NCI-H1105 (cell line): Measurements from ENCODE around the gene LAMTOR3.
A peak's percentile ranks its signal among the peaks of the same experiment; 100 is the strongest.

ENCODE experiments used
- DNase-seq: peaks from one replicate; lab custom pipeline; 2025; lab: John Stamatoyannopoulos, UW

LAMTOR3 gene

GRCh38 chr4:99894161-99894997 is at the start of gene LAMTOR3:
Gene LAMTOR3 (minus strand): TSS chr4:99894427. CDS start chr4:99893963, 464 bp downstream.
- DNase-seq: peak; percentile 73

- DNase-seq: no peak
These were observed 44.1 kb upstream of the LAMTOR3 start for GRCh38 chr4:99938243-99938753.

GRCh38 chr4:99934891-99935290 is 40.7 kb upstream of the LAMTOR3 start:
- no peak for DNase-seq

GRCh38 chr4:99927566-99927965 is 33.3 kb upstream of the LAMTOR3 start:
- no peak for DNase-seq

GRCh38 chr4:99921174-99921573 is 26.9 kb upstream of the LAMTOR3 start:
- DNase-seq: no peak

GRCh38 chr4:99918656-99919055 is 24.4 kb upstream of the LAMTOR3 start:
- DNase-seq: no peak

GRCh38 chr4:99917575-99917974 is 23.3 kb upstream of the LAMTOR3 start:
- DNase-seq: no peak

GRCh38 chr4:99915449-99915848 is 21.2 kb upstream of the LAMTOR3 start:
- DNase-seq: no peak

- DNase-seq: no peak
These were observed 771 bp upstream of the LAMTOR3 start for GRCh38 chr4:99894998-99895397.

- DNase-seq: no peak
These were observed 427 bp downstream of the LAMTOR3 start for GRCh38 chr4:99893839-99894160.

- no peak for DNase-seq
These were observed 1.2 kb downstream of the LAMTOR3 start for GRCh38 chr4:99893029-99893428.

- DNase-seq: no peak
These were observed 2.9 kb downstream of the LAMTOR3 start for GRCh38 chr4:99891351-99891750.

GRCh38 chr4:99887837-99888236 is 6.4 kb downstream of the LAMTOR3 start:
- no peak for DNase-seq

GRCh38 chr4:99886146-99886545 is 8.1 kb downstream of the LAMTOR3 start:
- no peak for DNase-seq

GRCh38 chr4:99885687-99886086 is 8.5 kb downstream of the LAMTOR3 start:
- no peak for DNase-seq

GRCh38 chr4:99885063-99885664 is 9.1 kb downstream of the LAMTOR3 start:
- no peak for DNase-seq

GRCh38 chr4:99879458-99879857 is 14.8 kb downstream of the LAMTOR3 start:
- DNase-seq: no peak

- no peak for DNase-seq
These were observed 15.6 kb downstream of the LAMTOR3 start for GRCh38 chr4:99878604-99879003.

GRCh38 chr4:99876946-99877345 is 17.3 kb downstream of the LAMTOR3 start:
- no peak for DNase-seq

- no peak for DNase-seq
These were observed 19.2 kb downstream of the LAMTOR3 start for GRCh38 chr4:99875071-99875470.

- no peak for DNase-seq
These were observed 21.7 kb downstream of the LAMTOR3 start for GRCh38 chr4:99872570-99872969.

- no peak for DNase-seq
These were observed 26.1 kb downstream of the LAMTOR3 start for GRCh38 chr4:99868126-99868596.

- DNase-seq: no peak
These were observed 30.4 kb downstream of the LAMTOR3 start for GRCh38 chr4:99863804-99864203.
